CD4-positive, alpha-beta memory T cell (primary cell): ENCODE data around the gene CDH13. TPM values are rescaled to one million over a fixed set of nuclear protein-coding genes. Genes with fewer than 3 reads are reported as not detected.
A peak's percentile ranks its signal among the peaks of the same experiment; 100 is the strongest.

ENCODE experiments used
- CTCF ChIA-PET: fragments of 350-600 bp; sonication (Branson Sonifier 250); formaldehyde crosslinking; loops from one replicate; lab custom pipeline; 2021; ENCODE audit warnings: inconsistent platforms; ENCODE audit not compliant: partially characterized antibody; lab: Charles Lee
- POLR2A ChIA-PET: fragments of 350-600 bp; sonication (Branson Sonifier 250); formaldehyde crosslinking; loops from one replicate; lab custom pipeline; 2021; ENCODE audit not compliant: partially characterized antibody; lab: Charles Lee
- DNase-seq, 5 donors: peaks; one replicate each; pipeline versions ENCODE4 v3.0.0 to v3.0.0-alpha.2; 2020 to 2022; ENCODE audit warnings: mixed read lengths in 1 of 5
- H3K27ac ChIP-seq: one replicate; pipeline ENCODE4 v1.7.0; 2013; ENCODE audit warnings: low read depth, low read length
- H3K27me3 ChIP-seq: 2 replicates; pipeline ENCODE4 v1.7.0; 2013; ENCODE audit warnings: mild to moderate bottlenecking, low read length, moderate library complexity; ENCODE audit not compliant: insufficient read depth
- H3K36me3 ChIP-seq: 2 replicates; pipeline ENCODE4 v1.7.0; 2013; ENCODE audit warnings: mild to moderate bottlenecking, low read length, moderate library complexity; ENCODE audit not compliant: insufficient read depth
- H3K4me1 ChIP-seq: 2 replicates; pipeline ENCODE4 v1.7.0; 2013; ENCODE audit warnings: mild to moderate bottlenecking, low read length, moderate library complexity; ENCODE audit not compliant: insufficient read depth
- H3K4me3 ChIP-seq, 2 donors: one replicate each; pipeline ENCODE4 v1.7.0; 2013; ENCODE audit warnings: low read length in 2 of 2, mild to moderate bottlenecking in 1 of 2
- H3K9me3 ChIP-seq, 2 donors: one replicate each; pipeline ENCODE4 v1.7.0; 2013; ENCODE audit warnings: low read length in 2 of 2, control low read depth in 1 of 2; ENCODE audit not compliant: control insufficient read depth in 1 of 2
- H3K27ac Mint-ChIP-seq, 7 donors: one replicate each; pipeline ENCODE4 v1.8.0; 2020 to 2021; ENCODE audit warnings: mixed read lengths in 7 of 7, mild to moderate bottlenecking in 6 of 7, inconsistent platforms in 3 of 7, moderate library complexity in 3 of 7
- H3K27me3 Mint-ChIP-seq, 2 donors: one replicate each; pipeline ENCODE4 v1.8.0; 2020 to 2021; ENCODE audit warnings: mixed read lengths in 2 of 2
- H3K36me3 Mint-ChIP-seq, 2 donors: one replicate each; pipeline ENCODE4 v1.8.0; 2020 to 2021; ENCODE audit warnings: mixed read lengths in 2 of 2, inconsistent platforms in 1 of 2, mild to moderate bottlenecking in 1 of 2
- H3K4me1 Mint-ChIP-seq, 4 donors: one replicate each; pipeline ENCODE4 v1.8.0; 2020 to 2021; ENCODE audit warnings: mixed read lengths in 4 of 4, mild to moderate bottlenecking in 1 of 4
- H3K4me3 Mint-ChIP-seq, 8 donors: one replicate each; pipeline ENCODE4 v1.8.0; 2020 to 2021; ENCODE audit warnings: mixed read lengths in 8 of 8, mild to moderate bottlenecking in 7 of 8, moderate library complexity in 6 of 8, inconsistent platforms in 3 of 8
- H3K9me3 Mint-ChIP-seq, 8 donors: one replicate each; pipeline ENCODE4 v1.8.0; 2020 to 2021; ENCODE audit warnings: mixed read lengths in 8 of 8, mild to moderate bottlenecking in 5 of 8, inconsistent platforms in 3 of 8, moderate library complexity in 1 of 8
- intact Hi-C: fragments of 100-400 bp; cut with micrococcal nuclease; formaldehyde crosslinking; loops from one replicate; pipeline ENCODE4 v1.15.1; 2023
- polyA plus RNA-seq, 2 donors: library from polyadenylated mRNA; unstranded; fragments of 300-500 nt; fragmentation: Illumina TruSeq; gene quantifications; one replicate each; pipeline ENCODE4 v1.2.3, GENCODE V29; 2021
- total RNA-seq, 2 experiments: library from RNA; stranded (reverse); gene quantifications; one replicate each; pipeline ENCODE4 v1.2.3, GENCODE V29; 2021

Gene CDH13
- total and polyA plus RNA-seq, 4 experiments from 2014 or later = not detected

DNA sequence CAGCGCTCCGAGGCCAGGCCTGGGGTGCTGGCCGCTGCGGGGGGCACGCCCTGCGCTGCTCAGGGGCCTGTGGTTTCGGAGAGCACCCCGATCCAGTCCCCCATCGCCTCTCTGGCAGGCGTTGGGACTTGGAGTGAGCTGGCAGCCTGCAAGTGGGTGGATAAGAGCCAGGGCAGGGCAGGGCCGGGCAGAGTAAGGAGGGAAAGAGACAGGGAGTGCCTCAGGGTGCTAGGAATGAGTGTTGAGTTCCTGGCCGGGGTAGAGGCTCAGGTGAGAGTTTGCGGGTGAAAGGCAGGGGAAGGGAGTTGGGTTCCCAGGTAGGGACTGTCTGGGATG lies 1.3 kb downstream of the CDH13 start:
- intact Hi-C loops = no loop called here
- no peak overlapping the region for H3K27ac ChIP-seq

DNA sequence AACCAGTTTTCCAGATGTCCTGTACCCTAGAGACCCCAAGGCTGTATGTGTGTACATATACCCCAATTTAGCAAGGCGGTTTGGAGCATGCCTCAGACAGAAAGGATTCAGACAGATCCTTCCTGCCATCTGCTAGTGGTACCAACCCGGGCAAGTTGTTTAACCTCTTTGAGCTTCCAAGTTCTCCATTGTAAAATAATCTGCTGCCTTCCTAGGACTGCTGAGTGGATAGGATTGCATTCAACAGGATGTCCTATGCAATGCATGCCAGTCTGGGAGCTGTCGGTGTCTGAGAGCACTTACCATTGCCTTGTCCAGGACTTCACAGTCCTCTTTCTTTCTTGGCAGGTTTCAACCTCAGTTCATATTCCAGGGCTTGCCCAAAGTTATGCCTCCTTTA lies 1.9 kb downstream of the CDH13 start:
- Histone ChIP-seq H3K4me1 (no peaks in the 10 kb centered on the region), H3K9me3 (no peaks in the 10 kb centered on the region), H3K27me3 (peaks cover 20% of the 10 kb centered on the region), H3K36me3 (no peaks in the 10 kb centered on the region), H3K4me3 (no peak overlapping the region), H3K27ac (no peak overlapping the region)
- no peaks in the 10 kb centered on the region for H3K36me3 Mint-ChIP-seq
- peaks cover 0 to 7% (median 1%) of the 10 kb centered on the region in 4 donors for H3K4me1 Mint-ChIP-seq
- DNase-seq = no peak
- CTCF ChIA-PET = interaction anchor here (1.6 kb wide), 1 partner anchor 11 kb away, joined by 4 read pairs; no protein-coding TSS in a partner anchor
- no peak overlapping the region for H3K27ac Mint-ChIP-seq
- H3K9me3 Mint-ChIP-seq = peaks cover 0 to 2% (median 0%) of the 10 kb centered on the region in 8 donors
- H3K27me3 Mint-ChIP-seq = peaks cover 35 to 41% of the 10 kb centered on the region in 2 donors
- POLR2A ChIA-PET = no interaction called here
- intact Hi-C loops = no loop called here
- H3K4me3 Mint-ChIP-seq = peak overlapping the region in 3 of 8 donors; percentile 8 to 60 (median 12)

More for the DNA sequence above, 1.3 kb downstream of the CDH13 start:
- Mint-ChIP-seq H3K4me1 (peaks cover 0 to 7% (median 1%) of the 10 kb centered on the region in 4 donors), H3K27me3 (peaks cover 36 to 41% of the 10 kb centered on the region in 2 donors), H3K36me3 (no peaks in the 10 kb centered on the region), H3K4me3 (peak overlapping the region in 3 of 8 donors; percentile 8 to 50 (median 9)), H3K27ac (no peak overlapping the region), H3K9me3 (peaks cover 0 to 2% (median 0%) of the 10 kb centered on the region in 8 donors)
- peaks cover 20% of the 10 kb centered on the region for H3K27me3 ChIP-seq
- no peak overlapping the region for H3K4me3 ChIP-seq
- DNase-seq = no peak
- CTCF ChIA-PET = interaction anchor here (1.6 kb wide), 1 partner anchor 11 kb away, joined by 4 read pairs; no protein-coding TSS in a partner anchor
- no peaks in the 10 kb centered on the region for H3K9me3 ChIP-seq
- H3K4me1 ChIP-seq = no peaks in the 10 kb centered on the region
- POLR2A ChIA-PET = no interaction called here
- no peaks in the 10 kb centered on the region for H3K36me3 ChIP-seq

DNA sequence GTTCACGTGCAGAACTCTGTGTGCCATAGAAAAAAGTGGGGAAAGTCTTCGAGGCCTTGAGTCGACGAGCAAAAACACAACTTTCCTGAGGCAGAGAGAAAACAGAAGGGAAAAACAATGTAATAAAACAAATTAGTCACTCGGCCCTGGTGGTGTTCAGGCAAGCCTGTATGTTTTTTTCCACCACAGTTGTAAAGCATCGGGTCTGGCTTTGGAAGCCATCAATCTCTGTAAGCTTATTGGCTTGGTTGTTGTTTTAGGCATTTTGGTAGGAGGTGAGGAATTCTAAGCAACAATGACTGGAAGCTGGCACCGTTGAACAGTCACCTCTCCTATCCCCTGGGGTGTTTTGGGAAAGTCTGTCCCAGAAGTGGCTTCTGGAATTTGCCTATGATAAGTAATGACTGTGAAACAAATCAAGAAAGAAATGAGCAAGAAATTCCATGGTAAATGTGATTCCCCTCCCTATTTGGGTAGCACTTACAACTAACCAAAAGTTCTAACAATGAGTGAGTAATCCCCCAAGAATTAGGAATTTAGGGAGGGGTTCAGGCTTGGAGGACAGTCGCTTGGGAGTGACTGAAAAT lies 2.8 kb downstream of the CDH13 start:
- peak overlapping the region in 1 of 8 donors; percentile 2 for H3K4me3 Mint-ChIP-seq
- peaks cover 0 to 7% (median 1%) of the 10 kb centered on the region in 4 donors for H3K4me1 Mint-ChIP-seq
- POLR2A ChIA-PET = no interaction called here
- H3K9me3 Mint-ChIP-seq = peaks cover 0 to 2% (median 0%) of the 10 kb centered on the region in 8 donors
- Histone ChIP-seq H3K9me3 (no peaks in the 10 kb centered on the region), H3K27me3 (peaks cover 20% of the 10 kb centered on the region), H3K4me1 (no peaks in the 10 kb centered on the region), H3K4me3 (no peak overlapping the region), H3K36me3 (no peaks in the 10 kb centered on the region), H3K27ac (no peak overlapping the region)
- H3K36me3 Mint-ChIP-seq = no peaks in the 10 kb centered on the region
- H3K27ac Mint-ChIP-seq = no peak overlapping the region
- DNase-seq = no peak
- intact Hi-C loops = loop anchor here (2.0 to 5.0 kb wide), 2 partner anchors 41 to 588 kb away; no protein-coding TSS in a partner anchor
- CTCF ChIA-PET = interaction anchor here (0.8 to 2.6 kb wide), 4 partner anchors 10 to 166 kb away, joined by 4 to 31 read pairs (median 5); no protein-coding TSS in a partner anchor
- peaks cover 34 to 41% of the 10 kb centered on the region in 2 donors for H3K27me3 Mint-ChIP-seq

DNA sequence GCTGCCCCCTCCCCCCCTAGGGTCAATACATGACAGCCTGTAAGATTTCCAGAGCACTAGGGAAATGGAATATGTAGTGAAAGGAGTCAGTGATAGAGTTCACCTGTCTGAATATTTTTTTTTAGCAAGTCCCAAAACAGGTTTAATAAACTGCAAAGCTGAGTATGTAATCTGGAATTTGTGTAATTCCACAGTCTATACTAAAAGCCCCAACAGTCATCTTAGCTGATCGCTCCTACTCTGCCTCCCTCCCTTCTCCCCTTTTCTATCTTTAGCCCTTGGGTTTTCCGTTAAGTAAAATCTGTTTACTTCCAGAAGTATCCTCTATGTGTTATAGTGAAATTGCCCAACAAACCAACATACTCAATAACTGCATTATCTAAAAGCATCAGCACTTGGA lies 3.5 kb downstream of the CDH13 start:
- Histone ChIP-seq H3K27ac (no peak overlapping the region), H3K4me3 (no peak overlapping the region), H3K4me1 (no peaks in the 10 kb centered on the region), H3K9me3 (no peaks in the 10 kb centered on the region), H3K27me3 (peaks cover 16% of the 10 kb centered on the region), H3K36me3 (no peaks in the 10 kb centered on the region)
- ChIA-PET CTCF (interaction anchor here (0.7 to 2.6 kb wide), 10 partner anchors 9 to 585 kb away, joined by 3 to 31 read pairs (median 5); no protein-coding TSS in a partner anchor), POLR2A (interaction anchor here (1.3 kb wide), 1 partner anchor 42 kb away, joined by 5 read pairs; no protein-coding TSS in a partner anchor)
- H3K27ac Mint-ChIP-seq = no peak overlapping the region
- no peak for DNase-seq
- H3K9me3 Mint-ChIP-seq = peaks cover 0 to 2% (median 0%) of the 10 kb centered on the region in 8 donors
- H3K27me3 Mint-ChIP-seq = peaks cover 29 to 37% of the 10 kb centered on the region in 2 donors
- intact Hi-C loops = loop anchor here (2.0 to 5.0 kb wide), 2 partner anchors 41 to 587 kb away; no protein-coding TSS in a partner anchor
- no peaks in the 10 kb centered on the region for H3K36me3 Mint-ChIP-seq
- no peak overlapping the region for H3K4me3 Mint-ChIP-seq
- peaks cover 0 to 7% (median 1%) of the 10 kb centered on the region in 4 donors for H3K4me1 Mint-ChIP-seq

DNA sequence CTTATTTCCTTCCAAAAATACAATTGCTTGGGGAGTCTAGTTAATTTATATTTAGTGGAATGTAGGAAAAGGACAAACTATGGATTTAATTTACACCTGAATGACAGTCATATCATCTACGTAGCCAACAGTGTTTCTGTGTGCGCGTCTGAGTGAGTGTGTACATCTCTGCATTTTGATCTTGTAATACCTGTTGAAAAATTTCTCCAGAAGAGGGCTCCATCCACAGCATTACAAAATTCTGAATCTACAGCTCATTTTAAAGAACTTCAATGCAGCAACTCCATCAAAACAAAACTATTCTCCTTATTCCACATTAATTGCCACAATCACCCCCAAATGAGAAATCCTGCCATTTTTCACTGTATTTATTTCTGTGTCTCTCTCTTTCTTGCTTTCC lies 3.9 kb downstream of the CDH13 start:
- Mint-ChIP-seq H3K27me3 (peaks cover 29 to 36% of the 10 kb centered on the region in 2 donors), H3K36me3 (no peaks in the 10 kb centered on the region), H3K9me3 (peaks cover 0 to 2% (median 0%) of the 10 kb centered on the region in 8 donors), H3K4me3 (no peak overlapping the region), H3K4me1 (peaks cover 0 to 7% (median 1%) of the 10 kb centered on the region in 4 donors), H3K27ac (no peak overlapping the region)
- no peaks in the 10 kb centered on the region for H3K36me3 ChIP-seq
- no peak overlapping the region for H3K4me3 ChIP-seq
- POLR2A ChIA-PET = interaction anchor here (1.3 kb wide), 1 partner anchor 41 kb away, joined by 5 read pairs; no protein-coding TSS in a partner anchor
- DNase-seq = no peak
- no peaks in the 10 kb centered on the region for H3K4me1 ChIP-seq
- CTCF ChIA-PET = interaction anchor here (0.6 to 2.6 kb wide), 10 partner anchors 9 to 584 kb away, joined by 3 to 31 read pairs (median 5); no protein-coding TSS in a partner anchor
- no peak overlapping the region for H3K27ac ChIP-seq
- H3K9me3 ChIP-seq = no peaks in the 10 kb centered on the region
- H3K27me3 ChIP-seq = peaks cover 11% of the 10 kb centered on the region
- intact Hi-C loops = loop anchor here (2.0 to 5.0 kb wide), 2 partner anchors 40 to 587 kb away; no protein-coding TSS in a partner anchor

DNA sequence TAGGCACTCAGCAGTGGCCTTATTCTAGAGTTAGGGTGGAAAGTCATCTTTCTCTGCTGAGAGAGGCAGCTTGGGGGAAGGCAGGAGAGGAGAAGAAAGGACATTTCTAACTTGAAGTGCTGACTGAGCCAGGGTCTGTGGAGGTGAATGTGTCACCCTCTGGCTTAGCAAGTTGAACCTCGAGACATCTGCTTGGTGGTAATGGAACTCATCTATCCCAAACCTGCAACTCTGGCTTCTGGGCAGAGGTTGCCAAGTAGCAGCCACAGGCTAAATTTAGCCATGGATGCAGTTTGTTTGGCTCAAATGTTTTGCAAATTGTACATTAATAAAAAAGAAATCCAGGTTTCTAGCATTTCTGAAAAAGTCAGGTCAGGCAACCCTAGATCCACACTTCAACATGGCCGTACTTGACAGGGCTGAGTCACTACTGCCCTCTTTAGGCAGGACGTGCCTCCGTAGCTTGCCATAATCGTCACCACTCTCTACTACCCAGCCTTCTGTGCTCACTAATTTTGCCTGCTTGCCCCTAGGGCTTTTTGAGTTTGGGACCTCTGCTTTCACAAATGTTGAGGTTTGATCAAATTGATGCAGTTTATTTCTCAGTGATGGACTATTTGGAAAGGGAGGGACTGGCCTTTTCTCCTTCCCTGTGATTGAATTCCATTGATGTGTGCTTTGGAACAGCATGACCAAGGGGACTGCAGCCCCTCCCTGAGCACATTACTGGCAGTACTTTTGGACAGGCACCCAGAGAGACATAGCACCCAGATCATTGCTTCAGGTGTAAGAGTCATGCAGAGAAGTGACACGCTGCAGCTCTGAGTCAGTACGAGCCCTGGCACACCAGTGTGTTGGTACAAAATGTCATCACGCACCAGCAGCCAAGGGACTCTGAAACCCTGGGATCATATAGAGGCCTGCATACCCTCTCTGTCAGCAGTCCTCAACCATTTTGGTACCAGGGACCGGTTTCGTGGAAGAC lies 5.2 kb downstream of the CDH13 start:
- POLR2A ChIA-PET = no interaction called here
- peak overlapping the region in 1 of 8 donors; percentile 46 for H3K4me3 Mint-ChIP-seq
- Histone ChIP-seq H3K27me3 (no peaks in the 10 kb centered on the region), H3K9me3 (no peaks in the 10 kb centered on the region), H3K36me3 (no peaks in the 10 kb centered on the region), H3K27ac (no peak overlapping the region), H3K4me3 (no peak overlapping the region), H3K4me1 (no peaks in the 10 kb centered on the region)
- CTCF ChIA-PET = interaction anchor here (1.2 to 2.6 kb wide), 8 partner anchors 9 to 77 kb away, joined by 3 to 31 read pairs (median 6); no protein-coding TSS in a partner anchor
- peaks cover 0 to 2% (median 0%) of the 10 kb centered on the region in 8 donors for H3K9me3 Mint-ChIP-seq
- intact Hi-C loops = loop anchor here (2.0 to 5.0 kb wide), 2 partner anchors 39 to 585 kb away; no protein-coding TSS in a partner anchor
- no peak for DNase-seq
- peaks cover 0 to 2% (median 0%) of the 10 kb centered on the region in 4 donors for H3K4me1 Mint-ChIP-seq
- H3K36me3 Mint-ChIP-seq = no peaks in the 10 kb centered on the region
- H3K27me3 Mint-ChIP-seq = peaks cover 22 to 30% of the 10 kb centered on the region in 2 donors
- H3K27ac Mint-ChIP-seq = no peak overlapping the region
